ENCODE data around the gene SYT12.

DNA sequence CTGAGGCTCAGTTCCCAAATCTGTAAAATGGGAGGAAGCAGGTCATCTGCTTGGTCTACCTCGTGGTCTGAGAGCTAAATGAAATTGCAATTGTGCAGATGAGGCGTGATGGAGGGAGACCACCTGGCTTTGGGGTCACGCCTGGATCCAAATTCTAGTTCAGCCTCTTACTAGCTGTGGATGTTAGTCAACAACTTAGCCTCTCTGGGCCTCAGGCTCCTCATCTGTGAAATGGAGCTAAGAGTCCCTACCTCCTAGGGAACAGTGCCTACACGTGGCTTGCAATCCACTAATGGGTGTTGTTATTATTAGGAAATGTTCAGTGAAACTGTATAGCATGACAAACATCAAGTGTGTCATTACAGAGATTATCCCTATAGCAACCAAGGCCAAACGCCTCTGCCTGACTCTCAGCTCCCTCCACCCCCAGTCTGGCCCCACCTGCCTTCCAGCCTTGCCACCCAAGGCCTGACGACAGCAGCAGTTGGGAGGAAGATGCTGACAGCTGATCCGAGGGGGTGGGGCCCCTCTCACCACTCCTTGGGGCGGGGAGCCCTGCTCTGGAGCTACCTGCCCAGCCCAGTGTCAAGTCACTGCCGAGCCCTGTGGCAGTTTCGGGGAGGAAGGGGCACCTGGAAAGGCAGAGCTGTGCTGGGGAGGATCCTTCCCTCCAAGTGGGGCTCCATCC, 32.0 kb downstream of the SYT12 start:
- TF ChIP-seq EZH2 (IDR thresholded peaks at IDR 0.05; ENCODE audit: insufficient read depth, poor library complexity, severe bottlenecking) = no peak
- no peak for TF ChIP-seq EZH2phosphoT487 (IDR thresholded peaks at IDR 0.05; ENCODE audit: insufficient read depth, low read depth)

Measured in GM23248 (cell line).